Suprapubic skin (tissue), 3 donors: ENCODE data around the gene ATP11A.

Experiments
- POLR2A ChIP-seq, 2 donors: fragments of 450-650 bp; IDR thresholded peaks; one replicate each; pipeline ENCODE4 v1.6.1; 2017; ENCODE audit warnings: antibody characterized with exemption in 2 of 2, mild to moderate bottlenecking in 2 of 2, moderate library complexity in 2 of 2
- TF ChIP-seq, protein P1 (sequence below), 2 donors: fragments of 200-600 bp in 1 of 2; fragments of 450-650 bp in 1 of 2; sonication (generic) in 1 of 2; IDR thresholded peaks; one replicate each; pipeline ENCODE4 v1.5.1; 2016 to 2019; ENCODE audit warnings: antibody characterized with exemption in 2 of 2, mild to moderate bottlenecking in 1 of 2, moderate library complexity in 1 of 2

GRCh38 chr13:112702986-112703379, 13.1 kb downstream of the ATP11A start:
- TF ChIP-seq, protein P1, sequence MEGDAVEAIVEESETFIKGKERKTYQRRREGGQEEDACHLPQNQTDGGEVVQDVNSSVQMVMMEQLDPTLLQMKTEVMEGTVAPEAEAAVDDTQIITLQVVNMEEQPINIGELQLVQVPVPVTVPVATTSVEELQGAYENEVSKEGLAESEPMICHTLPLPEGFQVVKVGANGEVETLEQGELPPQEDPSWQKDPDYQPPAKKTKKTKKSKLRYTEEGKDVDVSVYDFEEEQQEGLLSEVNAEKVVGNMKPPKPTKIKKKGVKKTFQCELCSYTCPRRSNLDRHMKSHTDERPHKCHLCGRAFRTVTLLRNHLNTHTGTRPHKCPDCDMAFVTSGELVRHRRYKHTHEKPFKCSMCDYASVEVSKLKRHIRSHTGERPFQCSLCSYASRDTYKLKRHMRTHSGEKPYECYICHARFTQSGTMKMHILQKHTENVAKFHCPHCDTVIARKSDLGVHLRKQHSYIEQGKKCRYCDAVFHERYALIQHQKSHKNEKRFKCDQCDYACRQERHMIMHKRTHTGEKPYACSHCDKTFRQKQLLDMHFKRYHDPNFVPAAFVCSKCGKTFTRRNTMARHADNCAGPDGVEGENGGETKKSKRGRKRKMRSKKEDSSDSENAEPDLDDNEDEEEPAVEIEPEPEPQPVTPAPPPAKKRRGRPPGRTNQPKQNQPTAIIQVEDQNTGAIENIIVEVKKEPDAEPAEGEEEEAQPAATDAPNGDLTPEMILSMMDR (IDR thresholded peaks at IDR 0.05) = no peak
- TF ChIP-seq POLR2A (IDR thresholded peaks at IDR 0.05) = no peak
